HG03039 (cell line): Measurements from ENCODE around the gene TSHZ3.

Experiments
- ATAC-seq: cut with Tn5 transposase; IDR thresholded peaks from one replicate; pipeline ENCODE4 v1.9.1; 2021; ENCODE audit warnings: mild to moderate bottlenecking, moderate library complexity; ENCODE audit not compliant: unreplicated experiment

Gene TSHZ3

GRCh38 chr19:31292639-31293185 lies 56.5 kb downstream of the TSHZ3 start:
- ATAC-seq, result no peak

- no peak for ATAC-seq
Measured at GRCh38 chr19:31290931-31291590, 58.2 kb downstream of the TSHZ3 start.

GRCh38 chr19:31289976-31290375 lies 59.3 kb downstream of the TSHZ3 start:
- ATAC-seq, result no peak

GRCh38 chr19:31289381-31289880 lies 59.8 kb downstream of the TSHZ3 start:
- no peak for ATAC-seq

- no peak for ATAC-seq
Measured at GRCh38 chr19:31286491-31286890, 62.7 kb downstream of the TSHZ3 start.

- no peak for ATAC-seq
Measured at GRCh38 chr19:31285744-31286143, 63.5 kb downstream of the TSHZ3 start.

GRCh38 chr19:31284621-31285020 lies 64.6 kb downstream of the TSHZ3 start:
- ATAC-seq, result no peak

GRCh38 chr19:31283701-31284100 lies 65.5 kb downstream of the TSHZ3 start:
- no peak for ATAC-seq

- ATAC-seq, result no peak
Measured at GRCh38 chr19:31282346-31282745, 66.9 kb downstream of the TSHZ3 start.

GRCh38 chr19:31280287-31281006 lies 68.8 kb downstream of the TSHZ3 start:
- ATAC-seq, result no peak

GRCh38 chr19:31279436-31279765 lies 69.8 kb downstream of the TSHZ3 start:
- ATAC-seq, result no peak

- ATAC-seq, result no peak
Measured at GRCh38 chr19:31278555-31279435, 70.4 kb downstream of the TSHZ3 start.

GRCh38 chr19:31277516-31277915 lies 71.7 kb downstream of the TSHZ3 start:
- no peak for ATAC-seq

GRCh38 chr19:31276831-31277230 lies 72.4 kb downstream of the TSHZ3 start:
- no peak for ATAC-seq

GRCh38 chr19:31275068-31275334 lies 74.2 kb downstream of the TSHZ3 start:
- ATAC-seq, result no peak

- no peak for ATAC-seq
Measured at GRCh38 chr19:31274251-31275067, 74.8 kb downstream of the TSHZ3 start.

GRCh38 chr19:31272583-31273106 lies 76.6 kb downstream of the TSHZ3 start:
- no peak for ATAC-seq

GRCh38 chr19:31271306-31271911 lies 77.8 kb downstream of the TSHZ3 start:
- no peak for ATAC-seq

GRCh38 chr19:31270897-31271296 lies 78.3 kb downstream of the TSHZ3 start:
- no peak for ATAC-seq
